Sigmoid colon (tissue), 4 donors: Measurements from ENCODE around the gene ZSWIM6.

Experiments
- CTCF ChIP-seq, 4 experiments: fragments of 450-650 bp in 3 of 4; fragments of 200-600 bp in 1 of 4; IDR thresholded peaks; one replicate each; pipeline ENCODE4 v1.5.1; 2016 to 2019; ENCODE audit warnings: antibody characterized with exemption in 4 of 4, mild to moderate bottlenecking in 3 of 4, moderate library complexity in 2 of 4
- POLR2AphosphoS5 ChIP-seq, 4 donors: sonication (generic); formaldehyde crosslinking; IDR thresholded peaks; one replicate each; pipeline ENCODE4 v1.6.1; 2017; ENCODE audit warnings: antibody characterized with exemption in 4 of 4

- TF ChIP-seq CTCF (IDR thresholded peaks at IDR 0.05), result no peak
- TF ChIP-seq POLR2AphosphoS5 (IDR thresholded peaks at IDR 0.05), result no peak
Measured at GRCh38 chr5:61304590-61305381, 27.3 kb upstream of the ZSWIM6 start.
